Measurements from ENCODE around the gene GPC5. TPM values are rescaled to one million over a fixed set of nuclear protein-coding genes. Genes with fewer than 3 reads are reported as not detected.

Gene GPC5
- total and polyA plus RNA-seq, 3 donors from 2014 or later = 11.5 to 81.8 (median 52.1) TPM

DNA sequence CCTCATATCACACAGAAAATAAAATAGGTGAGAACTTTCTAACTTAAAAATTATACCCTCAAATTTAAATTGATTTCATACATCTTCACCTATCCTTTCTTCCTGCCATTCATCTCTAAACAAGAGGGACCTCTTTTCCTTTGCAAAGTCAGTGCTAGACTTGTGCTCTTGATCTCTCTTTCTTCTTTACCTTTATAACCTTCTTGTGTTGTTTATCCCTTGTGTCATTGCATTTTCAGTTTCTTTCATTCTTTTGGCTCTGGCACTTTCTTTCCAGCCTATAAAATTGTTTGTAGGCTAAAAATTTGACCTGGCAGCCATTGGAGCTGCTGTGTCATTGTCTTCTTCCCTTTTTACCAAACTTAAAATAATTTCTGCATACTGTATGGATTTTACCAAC lies 190.1 kb downstream of the GPC5 start:
- no peaks in the 10 kb centered on the region for H3K27me3 ChIP-seq
- intact Hi-C loops (cut with DNase I; ENCODE audit: low total_unique reads) = no loop called here
- TF ChIP-seq, protein P1, sequence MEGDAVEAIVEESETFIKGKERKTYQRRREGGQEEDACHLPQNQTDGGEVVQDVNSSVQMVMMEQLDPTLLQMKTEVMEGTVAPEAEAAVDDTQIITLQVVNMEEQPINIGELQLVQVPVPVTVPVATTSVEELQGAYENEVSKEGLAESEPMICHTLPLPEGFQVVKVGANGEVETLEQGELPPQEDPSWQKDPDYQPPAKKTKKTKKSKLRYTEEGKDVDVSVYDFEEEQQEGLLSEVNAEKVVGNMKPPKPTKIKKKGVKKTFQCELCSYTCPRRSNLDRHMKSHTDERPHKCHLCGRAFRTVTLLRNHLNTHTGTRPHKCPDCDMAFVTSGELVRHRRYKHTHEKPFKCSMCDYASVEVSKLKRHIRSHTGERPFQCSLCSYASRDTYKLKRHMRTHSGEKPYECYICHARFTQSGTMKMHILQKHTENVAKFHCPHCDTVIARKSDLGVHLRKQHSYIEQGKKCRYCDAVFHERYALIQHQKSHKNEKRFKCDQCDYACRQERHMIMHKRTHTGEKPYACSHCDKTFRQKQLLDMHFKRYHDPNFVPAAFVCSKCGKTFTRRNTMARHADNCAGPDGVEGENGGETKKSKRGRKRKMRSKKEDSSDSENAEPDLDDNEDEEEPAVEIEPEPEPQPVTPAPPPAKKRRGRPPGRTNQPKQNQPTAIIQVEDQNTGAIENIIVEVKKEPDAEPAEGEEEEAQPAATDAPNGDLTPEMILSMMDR (IDR thresholded peaks at IDR 0.05) = no peak
- no peak for TF ChIP-seq POLR2A (IDR thresholded peaks at IDR 0.05)

DNA sequence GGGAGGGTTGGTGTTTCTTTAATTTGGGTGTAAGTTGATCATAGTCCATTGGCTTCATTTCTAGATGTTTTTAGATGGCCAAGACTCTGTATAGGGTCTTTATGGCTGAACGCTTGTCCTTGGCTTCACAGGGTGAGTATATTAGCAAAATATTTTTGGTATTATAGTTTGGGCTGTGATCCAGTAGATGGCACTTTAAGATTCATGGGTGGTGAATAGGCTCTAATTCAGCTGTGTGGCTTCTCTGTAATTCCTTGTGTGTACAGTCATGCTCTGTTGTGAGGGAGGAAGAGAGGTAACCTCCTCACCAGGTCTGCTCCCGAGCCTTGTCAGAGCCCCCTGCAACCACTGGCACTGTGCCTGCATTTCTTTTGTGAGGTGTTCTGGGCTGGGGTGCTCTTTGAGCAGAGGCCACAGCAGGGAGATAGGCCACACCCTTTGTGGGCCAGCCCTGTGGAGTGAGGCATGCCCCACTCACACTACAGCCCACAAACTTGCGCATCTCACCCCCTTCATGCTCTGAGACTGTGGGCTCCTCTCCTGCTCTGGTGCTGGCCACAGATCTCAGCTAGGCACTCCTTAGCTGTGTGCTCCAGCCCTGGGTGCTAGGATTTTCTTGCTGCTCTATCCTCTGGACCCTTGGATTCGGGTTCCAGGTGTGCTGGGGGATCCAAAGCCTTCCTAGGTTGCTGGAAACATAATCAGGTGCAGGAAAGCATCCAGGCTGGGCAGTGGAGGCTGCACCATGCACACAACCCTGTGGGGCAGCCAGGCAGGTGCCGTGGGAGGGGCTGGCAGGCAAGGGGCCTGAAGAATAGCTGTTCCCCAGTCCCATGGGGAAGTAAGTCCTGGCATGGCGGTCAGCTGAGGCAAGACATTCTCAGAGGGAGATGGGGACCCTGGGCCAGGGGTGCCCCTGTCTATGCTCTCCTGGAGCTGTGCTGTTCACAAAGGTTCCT lies 193.9 kb downstream of the GPC5 start:
- Histone ChIP-seq H3K36me3 (ENCODE audit: low read depth, missing control alignments) (no peaks in the 10 kb centered on the region), H3K27me3 (no peaks in the 10 kb centered on the region), H3K4me3 (no peak overlapping the region), H3K4me1 (no peaks in the 10 kb centered on the region), H3K9me3 (no peaks in the 10 kb centered on the region), H3K27ac (no peak overlapping the region)
- intact Hi-C loops (cut with DNase I; ENCODE audit: low total_unique reads) = no loop called here
- TF ChIP-seq, protein P1 (IDR thresholded peaks at IDR 0.05) = no peak
- 60 to 73% methylated on average over 3 to 5 of the region's 6 CpGs for WGBS, 2 donors
- no peak for DNase-seq

More for the DNA sequence above, 190.1 kb downstream of the GPC5 start:
- H3K27ac ChIP-seq = no peak overlapping the region
- no peaks in the 10 kb centered on the region for H3K36me3 ChIP-seq (ENCODE audit: low read depth, missing control alignments)
- no peak overlapping the region for H3K4me3 ChIP-seq
- H3K4me1 ChIP-seq = no peaks in the 10 kb centered on the region
- DNase-seq = no peak
- no peaks in the 10 kb centered on the region for H3K9me3 ChIP-seq

DNA sequence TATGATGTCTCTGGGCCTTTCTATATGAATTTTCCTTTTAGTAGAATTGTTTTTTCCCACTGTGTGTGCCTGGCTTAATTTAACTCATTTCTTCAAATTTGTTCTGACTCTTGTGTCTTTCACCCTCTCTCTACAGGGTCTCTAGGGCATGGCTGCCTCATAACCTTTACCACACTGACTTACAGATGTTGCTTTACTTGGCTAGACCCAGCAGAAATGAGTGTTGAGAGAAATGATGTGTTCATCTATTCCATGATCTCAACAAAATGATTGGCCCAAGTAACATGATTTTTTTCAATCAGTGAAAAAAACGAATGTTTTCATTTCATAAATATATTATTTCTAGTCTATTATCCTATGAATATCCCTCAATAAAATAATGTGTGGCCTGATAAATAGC lies 195.0 kb downstream of the GPC5 start:
- H3K9me3 ChIP-seq = no peaks in the 10 kb centered on the region
- no peaks in the 10 kb centered on the region for H3K4me1 ChIP-seq
- no peak for DNase-seq
- intact Hi-C loops (cut with DNase I; ENCODE audit: low total_unique reads) = no loop called here
- no peak overlapping the region for H3K27ac ChIP-seq
- no peak overlapping the region for H3K4me3 ChIP-seq
- 85 to 88% methylated on average over 1 of the region's 1 CpG for WGBS, 2 donors
- TF ChIP-seq, protein P1 (IDR thresholded peaks at IDR 0.05) = no peak
- no peak for TF ChIP-seq POLR2A (IDR thresholded peaks at IDR 0.05)
- no peaks in the 10 kb centered on the region for H3K27me3 ChIP-seq
- H3K36me3 ChIP-seq (ENCODE audit: low read depth, missing control alignments) = no peaks in the 10 kb centered on the region

DNA sequence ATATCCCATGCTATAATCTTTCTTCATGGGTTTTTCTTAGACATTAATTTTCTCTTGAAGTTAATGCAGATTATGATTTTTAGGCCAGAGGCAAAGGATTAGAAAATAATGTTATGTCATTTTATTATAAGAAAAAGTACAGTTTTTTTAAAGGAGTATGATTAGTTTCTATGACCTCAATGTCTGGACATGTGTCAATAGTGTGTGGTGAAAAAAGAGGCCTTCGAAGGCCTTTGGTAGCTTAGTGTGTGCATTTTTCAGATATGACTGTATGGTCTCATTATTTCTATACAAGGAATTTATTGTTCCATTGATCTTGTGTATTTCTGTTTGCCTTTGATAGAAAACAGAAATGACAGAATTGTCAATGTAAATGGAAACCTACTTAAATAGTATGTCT lies 195.6 kb downstream of the GPC5 start:
- intact Hi-C loops (cut with DNase I; ENCODE audit: low total_unique reads) = no loop called here
- H3K4me1 ChIP-seq = no peaks in the 10 kb centered on the region
- no peak for TF ChIP-seq POLR2A (IDR thresholded peaks at IDR 0.05)
- TF ChIP-seq, protein P1 (IDR thresholded peaks at IDR 0.05) = no peak
- H3K9me3 ChIP-seq = no peaks in the 10 kb centered on the region
- no peak overlapping the region for H3K27ac ChIP-seq
- H3K27me3 ChIP-seq = no peaks in the 10 kb centered on the region
- WGBS, 2 donors = 89 to 90% methylated on average over 1 of the region's 1 CpG
- no peak overlapping the region for H3K4me3 ChIP-seq
- H3K36me3 ChIP-seq (ENCODE audit: low read depth, missing control alignments) = no peaks in the 10 kb centered on the region
- DNase-seq = no peak

DNA sequence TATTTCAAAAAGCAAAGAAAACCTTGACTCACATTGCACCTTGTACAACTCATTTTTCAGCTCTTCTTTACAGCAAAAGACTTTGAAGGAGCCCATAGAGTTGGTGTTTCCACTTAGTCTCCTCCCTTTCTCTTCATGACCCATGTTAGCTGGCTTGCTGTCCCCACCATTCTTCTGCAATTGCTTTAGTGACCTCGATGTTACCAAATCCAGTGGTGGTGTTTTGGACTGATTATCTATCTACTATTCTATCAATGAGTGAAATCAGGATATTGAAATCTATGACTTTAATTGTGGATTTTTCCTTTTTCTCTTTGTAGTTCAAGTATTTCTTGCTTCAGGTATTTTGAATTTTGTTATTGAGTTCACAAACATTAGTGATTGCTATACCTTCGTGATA lies 197.3 kb downstream of the GPC5 start:
- Histone ChIP-seq H3K9me3 (no peaks in the 10 kb centered on the region), H3K27ac (no peak overlapping the region), H3K4me1 (no peaks in the 10 kb centered on the region), H3K27me3 (no peaks in the 10 kb centered on the region), H3K36me3 (ENCODE audit: low read depth, missing control alignments) (no peaks in the 10 kb centered on the region), H3K4me3 (no peak overlapping the region)
- intact Hi-C loops (cut with DNase I; ENCODE audit: low total_unique reads) = no loop called here
- no peak for DNase-seq
- TF ChIP-seq, protein P1 (IDR thresholded peaks at IDR 0.05) = no peak
- no peak for TF ChIP-seq POLR2A (IDR thresholded peaks at IDR 0.05)
- WGBS, 2 donors = 80 to 86% methylated on average over 2 of the region's 2 CpGs

Measured in testis (tissue), 3 donors.